ENCODE data around the gene CDCA4. TPM values are rescaled to one million over a fixed set of nuclear protein-coding genes. Genes with fewer than 3 reads are reported as not detected.

The CDCA4 gene
- total and polyA plus RNA-seq, 2 experiments from 2014 or later, result 34.5 to 47.7 TPM

DNA sequence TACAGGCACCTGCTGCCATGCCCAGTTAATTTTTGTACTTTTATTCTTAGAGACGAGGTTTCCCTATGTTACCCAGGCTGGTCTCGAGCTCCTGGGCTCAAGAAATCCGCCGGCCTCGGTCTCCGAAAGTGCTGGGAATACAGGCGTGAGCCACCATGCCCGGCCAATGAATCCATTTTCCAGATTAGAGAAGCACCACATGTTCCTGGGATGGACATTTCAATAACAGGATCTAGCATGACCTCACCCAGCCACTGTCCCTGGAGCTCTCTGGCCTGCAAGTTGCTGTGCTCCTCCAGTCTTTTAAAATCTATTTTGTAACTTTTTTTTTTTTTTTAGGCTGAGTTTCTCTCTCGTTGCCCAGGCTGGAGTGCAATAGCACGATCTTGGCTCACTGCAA is 42.2 kb upstream of the CDCA4 start:
- Histone ChIP-seq H3K36me3 (no peaks in the 10 kb centered on the region), H3K27ac (no peak overlapping the region), H3K9me3 (ENCODE audit: low read depth) (no peaks in the 10 kb centered on the region), H3K4me3 (no peak overlapping the region), H3K4me1 (ENCODE audit: low read depth) (peaks cover 17% of the 10 kb centered on the region), H3K27me3 (no peaks in the 10 kb centered on the region)
- DNase-seq (ENCODE audit: low read depth in 1 of 2, low spot score in 1 of 2), result no peak
- TF ChIP-seq, protein P1, sequence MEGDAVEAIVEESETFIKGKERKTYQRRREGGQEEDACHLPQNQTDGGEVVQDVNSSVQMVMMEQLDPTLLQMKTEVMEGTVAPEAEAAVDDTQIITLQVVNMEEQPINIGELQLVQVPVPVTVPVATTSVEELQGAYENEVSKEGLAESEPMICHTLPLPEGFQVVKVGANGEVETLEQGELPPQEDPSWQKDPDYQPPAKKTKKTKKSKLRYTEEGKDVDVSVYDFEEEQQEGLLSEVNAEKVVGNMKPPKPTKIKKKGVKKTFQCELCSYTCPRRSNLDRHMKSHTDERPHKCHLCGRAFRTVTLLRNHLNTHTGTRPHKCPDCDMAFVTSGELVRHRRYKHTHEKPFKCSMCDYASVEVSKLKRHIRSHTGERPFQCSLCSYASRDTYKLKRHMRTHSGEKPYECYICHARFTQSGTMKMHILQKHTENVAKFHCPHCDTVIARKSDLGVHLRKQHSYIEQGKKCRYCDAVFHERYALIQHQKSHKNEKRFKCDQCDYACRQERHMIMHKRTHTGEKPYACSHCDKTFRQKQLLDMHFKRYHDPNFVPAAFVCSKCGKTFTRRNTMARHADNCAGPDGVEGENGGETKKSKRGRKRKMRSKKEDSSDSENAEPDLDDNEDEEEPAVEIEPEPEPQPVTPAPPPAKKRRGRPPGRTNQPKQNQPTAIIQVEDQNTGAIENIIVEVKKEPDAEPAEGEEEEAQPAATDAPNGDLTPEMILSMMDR (IDR thresholded peaks at IDR 0.05; ENCODE audit: low read depth, low read length), result no peak

DNA sequence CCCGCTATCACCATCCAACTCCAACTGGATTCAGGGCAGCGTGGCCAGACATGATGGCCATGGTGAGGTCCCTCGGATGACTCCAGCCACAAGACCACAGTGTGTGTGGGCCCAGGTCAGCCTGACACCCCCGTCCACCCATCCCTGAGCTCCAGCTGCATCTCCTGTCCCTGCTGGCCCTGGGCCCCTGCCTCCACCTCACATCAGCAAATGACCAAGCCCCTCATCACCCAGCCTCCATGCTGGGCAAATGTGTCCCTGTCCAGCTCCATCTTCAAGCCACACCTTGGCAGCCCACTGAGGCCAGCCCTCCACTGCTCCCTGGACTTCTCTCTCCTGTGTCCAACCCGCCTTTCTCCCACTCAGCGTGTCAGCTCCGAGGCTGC is 41.2 kb upstream of the CDCA4 start:
- peaks cover 18% of the 10 kb centered on the region for H3K4me1 ChIP-seq (ENCODE audit: low read depth)
- H3K9me3 ChIP-seq (ENCODE audit: low read depth), result no peaks in the 10 kb centered on the region
- DNase-seq (ENCODE audit: low read depth in 1 of 2, low spot score in 1 of 2), result no peak
- H3K27me3 ChIP-seq, result no peaks in the 10 kb centered on the region
- H3K36me3 ChIP-seq, result no peaks in the 10 kb centered on the region
- H3K27ac ChIP-seq, result no peak overlapping the region
- H3K4me3 ChIP-seq, result no peak overlapping the region
- TF ChIP-seq, protein P1 (IDR thresholded peaks at IDR 0.05; ENCODE audit: low read depth, low read length), result no peak

DNA sequence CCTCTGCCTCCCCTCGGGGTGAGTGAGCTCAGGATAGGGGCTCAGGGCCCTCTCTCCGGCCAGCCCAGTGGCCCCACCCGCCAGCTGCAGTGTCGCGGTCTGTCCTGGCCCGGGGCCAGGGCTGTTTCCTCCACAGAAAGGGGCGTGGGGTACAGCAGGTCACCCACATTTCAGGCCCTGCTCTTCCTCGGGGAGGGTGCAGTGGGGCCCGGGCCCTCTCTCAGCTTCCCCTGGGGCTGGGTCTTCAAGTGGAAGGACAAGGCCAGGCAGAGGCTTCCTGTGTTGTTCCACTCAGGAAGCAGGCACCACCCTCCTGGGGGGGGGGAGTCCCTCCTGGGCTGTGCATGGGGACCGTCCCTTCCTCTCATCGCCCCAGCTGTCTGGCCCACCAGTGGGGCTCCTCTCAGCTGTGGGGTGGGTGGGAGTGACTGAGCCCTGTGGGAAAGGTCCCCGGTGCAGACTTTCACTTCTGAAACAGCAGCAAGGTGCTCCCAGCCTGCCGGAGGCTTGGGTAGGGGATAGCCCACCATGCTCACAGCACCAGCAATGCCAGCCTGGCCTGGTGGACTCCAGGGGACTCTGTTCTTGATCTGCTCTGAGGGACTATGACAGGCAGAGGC is 40.7 kb upstream of the CDCA4 start:
- no peaks in the 10 kb centered on the region for H3K36me3 ChIP-seq
- H3K9me3 ChIP-seq (ENCODE audit: low read depth), result no peaks in the 10 kb centered on the region
- H3K27me3 ChIP-seq, result peaks cover 2% of the 10 kb centered on the region
- TF ChIP-seq, protein P1 (IDR thresholded peaks at IDR 0.05; ENCODE audit: low read depth, low read length), result no peak
- DNase-seq (ENCODE audit: low read depth in 1 of 2, low spot score in 1 of 2), result no peak
- peaks cover 23% of the 10 kb centered on the region for H3K4me1 ChIP-seq (ENCODE audit: low read depth)
- H3K27ac ChIP-seq, result no peak overlapping the region
- H3K4me3 ChIP-seq, result no peak overlapping the region

DNA sequence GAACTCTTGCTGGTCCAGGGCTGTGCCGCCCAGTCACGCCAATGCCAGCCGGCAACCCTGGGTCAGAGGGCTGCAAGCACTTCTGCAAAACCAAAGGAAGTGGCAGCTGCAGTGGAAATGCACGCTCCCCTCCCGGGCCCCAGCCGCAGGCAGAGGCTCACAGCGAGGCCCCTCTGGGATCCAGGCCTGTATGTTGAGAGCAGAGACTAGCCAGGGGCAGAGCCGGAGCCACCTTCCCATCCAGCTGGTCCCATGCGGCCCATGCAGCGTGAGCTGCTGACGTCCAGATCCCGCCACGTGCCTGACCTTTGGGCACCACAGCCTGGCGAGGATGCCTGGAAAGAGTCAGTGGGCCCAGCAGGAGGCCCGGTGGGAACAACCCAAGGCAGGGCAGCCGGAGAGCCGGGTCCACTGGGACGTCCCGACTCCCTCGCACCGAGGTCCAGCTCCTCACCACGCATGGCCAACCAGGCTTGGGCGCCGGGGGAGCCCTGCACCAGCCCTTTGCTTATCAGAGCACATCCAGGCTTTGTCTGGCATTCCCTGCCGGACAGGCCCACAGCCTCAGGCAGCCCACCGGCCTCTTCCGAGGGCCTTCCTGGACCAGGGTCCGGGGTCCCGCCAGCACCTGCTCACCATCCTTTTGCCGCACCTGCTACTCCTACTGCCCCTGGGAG is 40.0 kb upstream of the CDCA4 start:
- no peak overlapping the region for H3K4me3 ChIP-seq
- H3K4me1 ChIP-seq (ENCODE audit: low read depth), result peaks cover 30% of the 10 kb centered on the region
- no peaks in the 10 kb centered on the region for H3K36me3 ChIP-seq
- peaks cover 8% of the 10 kb centered on the region for H3K27me3 ChIP-seq
- no peak for DNase-seq (ENCODE audit: low read depth in 1 of 2, low spot score in 1 of 2)
- H3K27ac ChIP-seq, result no peak overlapping the region
- no peaks in the 10 kb centered on the region for H3K9me3 ChIP-seq (ENCODE audit: low read depth)
- TF ChIP-seq, protein P1 (IDR thresholded peaks at IDR 0.05; ENCODE audit: low read depth, low read length), result no peak

DNA sequence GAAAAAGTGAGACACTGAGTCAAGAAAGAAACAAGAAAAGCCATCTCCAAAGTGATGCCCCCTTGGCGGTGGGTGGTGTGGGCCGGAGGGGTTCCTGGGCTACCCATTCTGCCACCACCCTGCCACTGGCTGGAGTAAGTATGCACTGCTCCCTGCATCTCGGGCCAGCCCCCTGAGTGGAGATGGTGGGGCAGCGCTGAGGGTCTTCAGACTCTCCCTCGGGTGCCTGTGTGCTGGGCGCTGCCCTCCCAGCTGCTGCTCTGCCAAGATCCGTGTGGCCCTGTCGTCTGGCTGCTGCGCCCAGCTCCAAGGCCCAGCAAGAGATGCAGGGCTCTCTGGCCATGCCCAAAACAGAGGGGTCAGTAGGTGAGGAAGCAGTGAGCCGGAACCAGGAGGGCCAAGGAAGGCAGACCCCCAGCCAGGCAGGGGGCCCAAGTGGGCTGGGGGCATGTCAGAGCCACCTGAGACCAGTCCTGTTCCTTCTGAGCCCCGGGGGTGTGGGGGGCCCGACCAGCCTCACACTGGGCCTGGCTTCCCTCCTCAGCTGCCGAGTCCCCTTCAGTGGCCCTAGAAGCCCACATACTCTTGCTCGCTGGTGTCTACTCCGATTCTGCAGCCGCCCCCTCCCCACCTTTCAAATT is 39.2 kb upstream of the CDCA4 start:
- H3K36me3 ChIP-seq, result no peaks in the 10 kb centered on the region
- H3K4me1 ChIP-seq (ENCODE audit: low read depth), result peaks cover 27% of the 10 kb centered on the region
- TF ChIP-seq, protein P1 (IDR thresholded peaks at IDR 0.05; ENCODE audit: low read depth, low read length), result no peak
- H3K4me3 ChIP-seq, result no peak overlapping the region
- no peak overlapping the region for H3K27ac ChIP-seq
- H3K9me3 ChIP-seq (ENCODE audit: low read depth), result no peaks in the 10 kb centered on the region
- no peak for DNase-seq (ENCODE audit: low read depth in 1 of 2, low spot score in 1 of 2)
- peaks cover 17% of the 10 kb centered on the region for H3K27me3 ChIP-seq

All from cardiac muscle cell (in vitro differentiated cells and primary cell).